ENCODE results near the gene FAHD2A.
A peak's percentile ranks its signal among the peaks of the same experiment; 100 is the strongest.
"Not testable (repeated sequence)": the region's sequence is repeated elsewhere in the genome, so short reads cannot be mapped to it uniquely, and the experiment has no call there.

Gene FAHD2A

DNA sequence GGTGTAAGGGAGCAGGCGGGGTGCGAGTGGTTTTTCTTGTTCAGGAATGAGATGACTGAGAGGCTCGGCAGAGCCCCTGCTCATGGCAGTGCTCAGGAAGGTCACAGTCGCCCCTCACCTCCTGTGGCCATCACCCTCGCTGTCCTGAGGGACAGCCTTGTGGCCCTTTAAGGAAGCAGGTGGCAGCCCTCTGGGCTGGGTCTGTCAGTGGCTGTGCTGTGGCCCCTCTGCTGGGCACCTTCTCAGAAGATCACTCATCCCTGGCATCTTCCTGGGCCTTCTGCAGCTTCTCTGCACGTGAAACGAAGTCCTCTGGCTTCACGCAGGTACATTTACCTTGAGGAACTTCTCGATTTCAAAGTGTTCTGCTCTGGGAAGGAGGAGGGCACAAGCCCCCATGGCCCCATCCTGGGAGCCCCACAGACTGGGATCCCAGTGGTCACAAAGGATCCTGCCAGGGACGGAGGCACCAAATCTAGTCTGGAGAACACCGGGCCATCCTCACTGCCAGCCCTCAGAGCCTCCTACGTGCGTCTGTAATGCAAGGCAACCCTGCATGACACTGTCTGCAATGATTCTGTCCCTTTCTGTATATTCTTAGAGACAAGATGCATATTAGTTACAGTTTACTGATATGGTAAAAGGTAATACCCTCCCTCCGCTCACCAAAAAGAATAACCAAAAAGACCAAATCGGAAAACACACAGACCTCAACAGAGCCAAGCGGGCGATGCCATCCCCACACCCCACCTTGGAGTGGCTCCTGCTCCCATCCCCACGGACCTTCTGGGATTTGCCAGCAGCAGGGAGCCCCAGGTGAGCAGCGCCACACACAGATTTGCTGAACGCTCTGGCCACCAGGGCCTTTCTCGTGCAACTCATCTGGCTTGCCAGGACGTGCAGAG, 25.9 kb upstream of the FAHD2A start:
- no peak for DNase-seq (ENCODE audit: low read depth)

GRCh38 chr2:95377216-95378123, 25.0 kb upstream of the FAHD2A start:
- no peak for DNase-seq (ENCODE audit: low read depth)

DNA sequence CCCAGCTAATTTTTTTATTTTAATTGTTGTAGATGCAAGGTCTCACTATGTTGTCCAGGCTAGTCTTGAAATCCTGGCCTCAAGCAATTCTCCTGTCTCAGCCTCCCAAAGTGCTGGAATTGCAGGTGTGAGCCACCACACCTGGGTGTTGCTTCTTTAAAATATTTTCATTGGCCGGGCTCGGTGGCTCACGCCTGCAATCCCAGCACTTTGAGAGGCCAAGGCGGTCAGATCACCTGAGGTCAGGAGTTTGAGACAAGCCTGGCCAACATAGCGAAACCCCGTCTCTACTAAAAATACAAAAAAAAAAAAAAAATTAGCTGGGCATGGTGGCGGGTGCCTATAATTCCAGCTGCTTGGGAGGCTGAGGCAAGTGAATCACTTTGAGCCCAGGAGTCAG, 24.2 kb upstream of the FAHD2A start:
- DNase-seq (ENCODE audit: low read depth): not testable (repeated sequence)

DNA sequence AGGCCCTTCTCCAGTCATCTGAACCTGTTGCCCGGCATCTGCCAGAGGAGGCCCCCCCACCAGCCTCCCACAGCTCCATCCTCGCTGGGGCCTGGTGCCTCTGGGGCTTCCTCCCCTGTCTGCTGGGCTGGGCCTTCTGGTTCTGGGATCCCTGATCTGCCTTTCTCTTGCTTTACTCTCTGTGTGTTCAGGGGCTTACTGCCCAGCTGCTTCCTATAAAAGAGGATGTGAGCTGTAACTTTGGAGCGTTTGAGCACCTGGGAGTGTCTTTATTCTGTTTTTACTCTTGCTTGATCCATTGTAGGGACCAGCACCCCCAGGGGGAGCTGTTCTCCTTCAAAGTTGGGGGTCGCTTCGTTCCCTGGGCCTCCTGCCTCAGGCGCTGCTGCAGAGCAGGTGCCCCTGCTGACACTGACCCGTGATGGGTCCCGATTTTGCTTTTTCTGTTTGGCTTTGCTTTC, 23.1 kb upstream of the FAHD2A start:
- no peak for DNase-seq (ENCODE audit: low read depth)

- no peak for DNase-seq (ENCODE audit: low read depth)
Measured at GRCh38 chr2:95380280-95380679, 22.2 kb upstream of the FAHD2A start.

- no peak for DNase-seq (ENCODE audit: low read depth)
Measured at GRCh38 chr2:95380731-95381130, 21.8 kb upstream of the FAHD2A start.

- no peak for DNase-seq (ENCODE audit: low read depth)
Measured at GRCh38 chr2:95381212-95382191, 21.0 kb upstream of the FAHD2A start.

DNA sequence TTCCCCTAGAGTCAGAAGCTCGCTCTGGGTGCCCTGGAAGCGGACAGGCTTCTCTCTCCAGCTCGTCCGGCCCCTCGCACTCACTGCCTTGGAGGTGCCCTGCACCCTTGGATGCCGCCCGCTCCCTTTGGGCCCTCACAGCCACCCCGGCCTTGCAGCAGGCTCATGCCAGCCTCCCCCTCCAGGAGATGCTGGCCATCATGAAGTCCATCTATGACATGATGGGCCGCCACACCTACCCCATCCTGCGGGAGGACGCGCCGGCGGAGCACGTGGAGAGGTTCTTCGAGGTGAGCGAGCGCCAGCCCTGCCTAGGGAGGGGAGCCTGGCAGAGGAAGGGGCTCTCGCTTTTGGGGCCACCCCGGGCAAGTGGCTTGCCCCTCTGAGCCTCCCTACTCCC, 20.3 kb upstream of the FAHD2A start:
- no peak for DNase-seq (ENCODE audit: low read depth)

DNA sequence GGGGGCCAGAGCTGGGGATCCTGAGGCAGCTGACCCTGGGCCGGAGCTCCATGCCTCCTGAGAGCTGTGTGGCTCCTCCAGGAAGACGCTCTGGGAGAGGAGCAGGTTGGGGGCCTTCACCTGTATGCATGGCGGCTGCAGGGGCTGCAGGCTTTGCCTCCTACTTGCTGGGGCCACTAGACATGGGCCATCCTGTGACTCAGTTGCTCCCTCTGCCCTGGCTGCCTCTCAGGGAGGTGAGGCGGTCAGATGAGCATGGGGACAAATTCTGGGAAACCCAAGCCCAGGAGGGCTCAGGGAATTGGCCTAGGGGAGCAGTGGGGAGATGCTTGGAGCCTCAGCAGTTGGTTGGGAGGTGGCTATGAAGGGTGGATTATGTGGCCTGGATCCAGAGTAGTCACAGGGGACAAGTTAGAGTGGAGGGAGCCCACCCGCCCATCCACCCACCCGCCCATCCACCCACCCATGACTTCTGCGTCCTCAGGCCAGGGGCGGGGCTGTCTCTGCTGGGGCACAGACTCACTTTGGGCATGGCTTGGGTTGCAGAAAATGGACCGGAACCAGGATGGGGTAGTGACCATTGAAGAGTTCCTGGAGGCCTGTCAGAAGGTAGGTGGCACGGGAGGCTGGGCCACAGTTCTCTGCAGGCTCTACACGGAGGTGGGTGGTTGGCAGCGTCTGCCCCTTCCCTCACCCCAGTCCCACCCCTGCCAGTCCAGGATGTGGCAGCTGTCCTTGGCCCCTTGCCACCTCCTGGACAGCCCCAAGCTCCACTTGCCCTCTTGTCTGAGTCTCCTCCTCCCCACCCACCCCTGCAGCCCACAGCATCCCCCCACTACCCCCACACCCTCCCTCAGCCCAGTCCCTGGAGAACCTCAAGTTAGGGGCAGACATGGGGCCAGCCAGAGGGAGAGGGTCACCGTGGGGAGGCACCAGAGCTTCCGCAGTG, 19.5 kb upstream of the FAHD2A start:
- DNase-seq (ENCODE audit: low read depth): no peak

- DNase-seq (ENCODE audit: low read depth): no peak
Measured at GRCh38 chr2:95383635-95384027, 18.9 kb upstream of the FAHD2A start.

DNA sequence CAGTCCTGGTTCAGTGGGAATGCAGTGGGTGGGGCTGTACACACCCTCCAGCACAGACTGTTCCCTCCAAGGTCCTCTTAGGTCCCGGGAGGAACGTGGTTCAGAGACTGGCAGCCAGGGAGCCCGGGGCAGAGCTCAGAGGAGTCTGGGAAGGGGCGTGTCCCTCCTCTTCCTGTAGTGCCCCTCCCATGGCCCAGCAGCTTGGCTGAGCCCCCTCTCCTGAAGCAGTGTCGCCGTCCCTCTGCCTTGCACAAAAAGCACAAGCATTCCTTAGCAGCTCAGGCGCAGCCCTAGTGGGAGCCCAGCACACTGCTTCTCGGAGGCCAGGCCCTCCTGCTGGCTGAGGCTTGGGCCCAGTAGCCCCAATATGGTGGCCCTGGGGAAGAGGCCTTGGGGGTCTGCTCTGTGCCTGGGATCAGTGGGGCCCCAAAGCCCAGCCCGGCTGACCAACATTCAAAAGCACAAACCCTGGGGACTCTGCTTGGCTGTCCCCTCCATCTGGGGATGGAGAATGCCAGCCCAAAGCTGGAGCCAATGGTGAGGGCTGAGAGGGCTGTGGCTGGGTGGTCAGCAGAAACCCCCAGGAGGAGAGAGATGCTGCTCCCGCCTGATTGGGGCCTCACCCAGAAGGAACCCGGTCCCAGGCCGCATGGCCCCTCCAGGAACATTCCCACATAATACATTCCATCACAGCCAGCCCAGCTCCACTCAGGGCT, 17.5 kb upstream of the FAHD2A start:
- no peak for DNase-seq (ENCODE audit: low read depth)

GRCh38 chr2:95385570-95385984, 16.9 kb upstream of the FAHD2A start:
- DNase-seq (ENCODE audit: low read depth): no peak

- no peak for DNase-seq (ENCODE audit: low read depth)
Measured at GRCh38 chr2:95386031-95386430, 16.5 kb upstream of the FAHD2A start.

DNA sequence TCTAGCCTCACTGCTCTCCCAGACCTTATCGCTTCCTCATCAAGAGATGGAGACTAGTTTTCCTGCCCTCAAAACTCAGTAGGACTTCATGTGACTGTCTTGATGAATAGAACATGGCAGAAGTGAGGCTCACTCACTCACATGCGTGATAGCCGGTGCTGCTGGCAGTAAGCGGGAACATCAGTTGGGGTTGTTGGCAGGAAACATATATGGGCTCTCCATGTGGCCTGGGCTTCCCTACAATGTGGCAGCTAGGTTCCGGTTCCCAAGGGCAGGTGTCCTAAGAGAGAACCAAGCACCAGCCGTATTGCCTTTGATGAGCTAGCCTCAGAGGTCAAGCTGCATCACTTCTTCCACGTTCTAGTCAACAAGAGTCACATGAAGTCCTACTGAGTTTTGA, 15.2 kb upstream of the FAHD2A start:
- no peak for DNase-seq (ENCODE audit: low read depth)

- DNase-seq (ENCODE audit: low read depth): no peak
Measured at GRCh38 chr2:95388091-95388692, 14.3 kb upstream of the FAHD2A start.

GRCh38 chr2:95388856-95389244, 13.7 kb upstream of the FAHD2A start:
- no peak for DNase-seq (ENCODE audit: low read depth)

DNA sequence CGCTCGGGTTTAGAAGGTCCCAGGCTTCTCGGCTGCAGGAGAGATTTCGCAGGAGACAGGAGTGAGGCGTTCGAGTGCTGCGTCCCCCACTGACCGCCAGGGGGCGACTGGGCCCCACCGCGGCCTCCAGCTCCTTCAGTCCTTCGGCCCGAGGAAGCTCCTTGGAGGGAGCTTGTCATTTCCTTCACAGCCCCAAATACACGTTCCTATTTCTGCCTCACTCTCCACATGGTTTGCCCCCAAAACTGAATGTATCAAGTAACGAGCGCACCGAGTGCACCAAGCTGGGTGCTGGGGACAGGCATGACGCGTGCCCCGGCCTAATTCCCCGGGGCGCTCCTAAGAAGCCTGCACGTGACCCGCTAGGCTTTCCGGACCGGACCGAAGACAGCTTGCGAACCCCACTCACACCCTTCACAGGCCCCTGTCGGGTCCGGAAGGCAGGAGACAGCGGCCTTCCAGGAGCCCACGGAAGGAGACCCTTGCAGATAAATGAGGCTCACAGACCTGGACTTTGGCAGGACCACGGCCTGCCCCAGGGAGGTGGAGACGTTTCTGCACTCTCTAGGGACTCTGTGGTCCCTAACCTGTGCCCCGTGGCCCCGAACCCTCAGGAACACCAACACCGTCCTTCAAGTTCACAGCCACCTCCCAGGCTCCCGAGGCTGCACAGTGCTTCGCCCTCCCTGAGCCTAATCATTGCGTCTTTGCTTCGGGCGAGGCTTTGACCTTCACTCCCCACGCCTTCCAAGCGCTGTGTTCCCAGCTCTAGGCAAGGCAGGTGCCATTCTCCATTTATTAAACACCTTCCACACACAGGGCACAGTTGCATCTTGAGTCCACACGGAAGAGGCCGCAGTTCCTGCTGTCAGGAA, 13.0 kb upstream of the FAHD2A start:
- peak; percentile 49 for DNase-seq (ENCODE audit: low read depth)

GRCh38 chr2:95390272-95390880, 12.1 kb upstream of the FAHD2A start:
- DNase-seq (ENCODE audit: low read depth): no peak

All from activated T-cell treated with anti-CD3 and anti-CD28 coated beads for 48 hours (primary cell).